GM23248 (cell line): ENCODE results near the gene GPATCH11.

Experiments used
- EZH2 ChIP-seq: fragments of 200-600 bp; sonication (generic); IDR thresholded peaks from 2 replicates; pipeline ENCODE4 v1.6.1; 2018; ENCODE audit warnings: antibody characterized with exemption, mild to moderate bottlenecking; ENCODE audit not compliant: insufficient read depth, poor library complexity, severe bottlenecking
- EZH2phosphoT487 ChIP-seq: fragments of 200-600 bp; sonication (generic); IDR thresholded peaks from 2 replicates; pipeline ENCODE4 v1.6.1; 2018; ENCODE audit warnings: antibody characterized with exemption, moderate library complexity, mild to moderate bottlenecking, low read depth; ENCODE audit not compliant: insufficient read depth

DNA sequence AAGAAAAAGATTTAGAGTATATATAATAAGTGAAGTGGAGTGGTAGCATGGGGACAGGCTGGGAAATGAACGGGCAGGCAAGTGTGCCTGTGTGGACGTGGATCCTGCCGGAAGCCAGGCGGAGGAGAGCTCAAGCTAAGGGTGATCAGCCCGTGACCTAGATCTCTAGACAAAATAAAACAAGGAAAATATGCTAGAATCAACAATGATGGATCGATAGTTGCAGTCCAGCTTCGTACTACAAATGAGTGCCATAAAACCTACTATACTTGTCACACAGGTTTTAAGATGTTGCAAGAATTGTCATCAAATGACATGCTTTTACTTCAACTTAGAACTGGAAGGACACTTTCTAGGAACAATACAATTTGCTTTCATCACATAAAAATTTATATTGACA lies 64.0 kb downstream of the GPATCH11 start:
- TF ChIP-seq EZH2: no peak
- no peak for TF ChIP-seq EZH2phosphoT487
